ENCODE results near the gene FLNB. TPM values are rescaled to one million over a fixed set of nuclear protein-coding genes. Genes with fewer than 3 reads are reported as not detected.

Gene FLNB
- polyA plus RNA-seq, 3 donors, result 0.47 to 4.0 (median 2.1) TPM

DNA sequence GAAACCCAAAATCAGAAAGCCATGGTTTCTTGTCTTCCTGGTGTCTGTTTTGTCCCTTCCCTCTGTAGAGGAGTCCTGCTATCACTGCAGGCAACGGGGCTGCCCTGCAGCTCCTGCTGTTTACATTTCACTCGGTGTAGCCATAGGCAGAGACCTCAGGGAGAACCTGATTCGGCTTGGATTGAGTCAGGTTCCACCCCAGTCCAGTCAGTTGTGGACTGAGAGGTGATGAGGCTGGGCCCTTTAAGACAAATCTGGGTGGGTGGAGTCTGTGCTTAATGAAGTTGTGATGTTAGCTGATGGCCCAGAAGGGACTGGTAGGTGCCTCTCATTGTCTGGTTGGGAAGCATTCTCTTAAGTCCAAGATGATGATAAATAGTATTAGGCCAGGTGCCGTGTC is 35.7 kb downstream of the FLNB start:
- peaks cover 0 to 2% (median 0%) of the 10 kb centered on the region in 7 donors for H3K9me3 Mint-ChIP-seq
- H3K79me2 ChIP-seq (ENCODE audit: insufficient read depth, low read length), result peaks cover 58% of the 10 kb centered on the region
- TF ChIP-seq, protein P1, sequence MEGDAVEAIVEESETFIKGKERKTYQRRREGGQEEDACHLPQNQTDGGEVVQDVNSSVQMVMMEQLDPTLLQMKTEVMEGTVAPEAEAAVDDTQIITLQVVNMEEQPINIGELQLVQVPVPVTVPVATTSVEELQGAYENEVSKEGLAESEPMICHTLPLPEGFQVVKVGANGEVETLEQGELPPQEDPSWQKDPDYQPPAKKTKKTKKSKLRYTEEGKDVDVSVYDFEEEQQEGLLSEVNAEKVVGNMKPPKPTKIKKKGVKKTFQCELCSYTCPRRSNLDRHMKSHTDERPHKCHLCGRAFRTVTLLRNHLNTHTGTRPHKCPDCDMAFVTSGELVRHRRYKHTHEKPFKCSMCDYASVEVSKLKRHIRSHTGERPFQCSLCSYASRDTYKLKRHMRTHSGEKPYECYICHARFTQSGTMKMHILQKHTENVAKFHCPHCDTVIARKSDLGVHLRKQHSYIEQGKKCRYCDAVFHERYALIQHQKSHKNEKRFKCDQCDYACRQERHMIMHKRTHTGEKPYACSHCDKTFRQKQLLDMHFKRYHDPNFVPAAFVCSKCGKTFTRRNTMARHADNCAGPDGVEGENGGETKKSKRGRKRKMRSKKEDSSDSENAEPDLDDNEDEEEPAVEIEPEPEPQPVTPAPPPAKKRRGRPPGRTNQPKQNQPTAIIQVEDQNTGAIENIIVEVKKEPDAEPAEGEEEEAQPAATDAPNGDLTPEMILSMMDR (IDR thresholded peaks at IDR 0.05), result no peak
- H3K4me1 ChIP-seq (ENCODE audit: control insufficient read depth in 1 of 2, insufficient read depth in 2 of 2, low read length in 2 of 2), result peaks cover 15 to 22% of the 10 kb centered on the region in 2 donors
- H3K4me3 ChIP-seq (replicated peaks in 1 of 3; ENCODE audit: low read depth in 2 of 3, low read length in 3 of 3), result no peak overlapping the region
- H3K27ac Mint-ChIP-seq, result peak overlapping the region in 1 of 7 donors; percentile 14
- intact Hi-C loops (cut with micrococcal nuclease), result no loop called here
- H2AFZ ChIP-seq (ENCODE audit: insufficient read depth, low read depth, low read length, poor library complexity, severe bottlenecking), result no peak overlapping the region
- no peaks in the 10 kb centered on the region for H4K20me1 ChIP-seq (ENCODE audit: insufficient read depth, low read length)
- H3K4me1 Mint-ChIP-seq, result peaks cover 40% of the 10 kb centered on the region
- no peaks in the 10 kb centered on the region for H3K36me3 Mint-ChIP-seq
- no peaks in the 10 kb centered on the region for H3K9me3 ChIP-seq (replicated peaks in 1 of 2; ENCODE audit: control insufficient read depth in 1 of 2, insufficient read depth in 1 of 2, low read length in 2 of 2)
- H3K36me3 ChIP-seq (replicated peaks in 1 of 2; ENCODE audit: control insufficient read depth in 1 of 2, insufficient read depth in 2 of 2, low read length in 2 of 2), result no peaks in the 10 kb centered on the region
- peaks cover 0 to 1% (median 0%) of the 10 kb centered on the region in 3 donors for H3K27me3 Mint-ChIP-seq (ENCODE audit: low read depth in 3 of 3)
- no peak overlapping the region for H3K4me2 ChIP-seq (replicated peaks; ENCODE audit: extremely low read depth, low read length, poor library complexity, severe bottlenecking)
- no peak overlapping the region for H3K9ac ChIP-seq (ENCODE audit: insufficient read depth, low read length, poor library complexity, severe bottlenecking)
- no peak overlapping the region for H3K4me3 Mint-ChIP-seq
- H3K27me3 ChIP-seq (ENCODE audit: control insufficient read depth in 2 of 2, insufficient read depth in 2 of 2, low read length in 2 of 2), result no peaks in the 10 kb centered on the region
- DNase-seq, result no peak
- no peak overlapping the region for H3K27ac ChIP-seq (ENCODE audit: low read depth in 1 of 2, low read length in 2 of 2)
- 100% methylated on average over 3 of the region's 4 CpGs for WGBS (ENCODE audit: insufficient coverage)

DNA sequence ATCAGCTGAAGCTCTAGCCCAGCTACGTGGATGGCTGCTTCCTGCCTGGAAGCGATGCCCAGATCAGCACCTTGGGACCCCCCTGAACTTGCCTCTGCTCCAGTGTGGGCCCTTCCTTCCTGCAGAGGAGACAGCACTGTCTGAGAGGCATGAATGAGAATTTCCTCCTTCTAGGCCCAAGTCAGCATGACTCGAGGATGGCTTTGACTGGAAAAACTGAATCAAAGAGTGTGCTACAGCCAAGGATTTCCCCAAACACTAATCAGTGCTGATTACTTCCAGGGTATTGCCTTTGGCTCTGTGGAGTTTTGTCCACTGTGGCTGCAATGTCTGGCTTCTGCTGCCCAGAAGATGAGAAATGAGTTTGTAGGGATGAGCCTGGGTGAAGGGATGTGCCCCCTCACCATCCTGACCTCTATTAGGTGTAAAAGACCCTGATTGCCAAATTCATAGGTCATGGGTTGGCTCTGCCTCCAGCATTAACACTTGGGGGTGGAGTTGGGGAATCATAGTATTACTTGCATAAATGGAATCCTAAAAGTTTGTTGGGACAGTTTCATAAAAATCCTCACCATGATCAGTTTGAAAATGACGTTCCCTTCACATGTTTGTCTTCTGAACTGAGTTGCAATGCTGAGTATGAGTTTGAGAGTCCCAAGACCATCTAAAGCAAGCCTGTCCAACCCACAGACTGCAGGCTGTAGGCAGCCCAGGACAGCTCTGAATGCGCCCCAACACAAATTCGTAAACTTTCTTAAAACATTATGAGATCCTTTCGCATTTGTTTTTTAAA is 36.7 kb downstream of the FLNB start:
- Histone ChIP-seq H2AFZ (ENCODE audit: insufficient read depth, low read depth, low read length, poor library complexity, severe bottlenecking) (no peak overlapping the region), H3K4me1 (ENCODE audit: control insufficient read depth in 1 of 2, insufficient read depth in 2 of 2, low read length in 2 of 2) (peaks cover 6 to 13% of the 10 kb centered on the region in 2 donors), H3K79me2 (ENCODE audit: insufficient read depth, low read length) (peaks cover 65% of the 10 kb centered on the region), H3K36me3 (replicated peaks in 1 of 2; ENCODE audit: control insufficient read depth in 1 of 2, insufficient read depth in 2 of 2, low read length in 2 of 2) (no peaks in the 10 kb centered on the region), H3K27ac (ENCODE audit: low read depth in 1 of 2, low read length in 2 of 2) (no peak overlapping the region), H3K9me3 (replicated peaks in 1 of 2; ENCODE audit: control insufficient read depth in 1 of 2, insufficient read depth in 1 of 2, low read length in 2 of 2) (no peaks in the 10 kb centered on the region), H3K27me3 (ENCODE audit: control insufficient read depth in 2 of 2, insufficient read depth in 2 of 2, low read length in 2 of 2) (no peaks in the 10 kb centered on the region), H3K4me2 (replicated peaks; ENCODE audit: extremely low read depth, low read length, poor library complexity, severe bottlenecking) (no peak overlapping the region), H3K4me3 (replicated peaks in 1 of 3; ENCODE audit: low read depth in 2 of 3, low read length in 3 of 3) (no peak overlapping the region), H4K20me1 (ENCODE audit: insufficient read depth, low read length) (no peaks in the 10 kb centered on the region), H3K9ac (ENCODE audit: insufficient read depth, low read length, poor library complexity, severe bottlenecking) (no peak overlapping the region)
- DNase-seq, result no peak
- peaks cover 0 to 2% (median 0%) of the 10 kb centered on the region in 7 donors for H3K9me3 Mint-ChIP-seq
- H3K27ac Mint-ChIP-seq, result no peak overlapping the region
- H3K27me3 Mint-ChIP-seq (ENCODE audit: low read depth in 3 of 3), result peaks cover 0 to 1% (median 0%) of the 10 kb centered on the region in 3 donors
- TF ChIP-seq, protein P1 (IDR thresholded peaks at IDR 0.05), result no peak
- WGBS (ENCODE audit: insufficient coverage), result 10% methylated on average over 3 of the region's 7 CpGs
- no peaks in the 10 kb centered on the region for H3K36me3 Mint-ChIP-seq
- peaks cover 30% of the 10 kb centered on the region for H3K4me1 Mint-ChIP-seq
- intact Hi-C loops (cut with micrococcal nuclease), result no loop called here
- no peak overlapping the region for H3K4me3 Mint-ChIP-seq
